Natural killer cell treated with Interleukin-12 subunit alpha and Interleukin-12 subunit beta and Interleukin-15 and Interleukin-18, amount 100 ng/mL, for 72 hours (primary cell): ENCODE data around the gene POLR3E. TPM values are rescaled to one million over a fixed set of nuclear protein-coding genes. Genes with fewer than 3 reads are reported as not detected.

ENCODE experiments used
- ATAC-seq, 2 donors: fragments of 150-1000 bp; cut with Tn5 transposase in 1 of 2; sonication (Bioruptor Pico), chemical (Tn5 transposase) in 1 of 2; 2 replicates each; pipeline ENCODE4 v1.10.0; 2021
- DNase-seq: peaks from one replicate; pipeline ENCODE4 v3.0.0; 2022; ENCODE audit warnings: low spot score
- H3K27ac Mint-ChIP-seq, 2 donors: 1 replicate in 1 of 2; 2 replicates in 1 of 2; pipeline ENCODE4 v1.8.0; 2022; ENCODE audit warnings: mixed read lengths in 2 of 2, mild to moderate bottlenecking in 1 of 2, moderate library complexity in 1 of 2
- H3K27me3 Mint-ChIP-seq, 2 donors: 1 replicate in 1 of 2; 2 replicates in 1 of 2; pipeline ENCODE4 v1.8.0; 2022; ENCODE audit warnings: mixed read lengths in 2 of 2
- H3K36me3 Mint-ChIP-seq: one replicate; pipeline ENCODE4 v1.8.0; 2022; ENCODE audit warnings: mixed read lengths
- H3K4me1 Mint-ChIP-seq, 2 donors: 1 replicate in 1 of 2; 2 replicates in 1 of 2; pipeline ENCODE4 v1.8.0; 2022; ENCODE audit warnings: low read depth in 2 of 2, mixed read lengths in 2 of 2, mild to moderate bottlenecking in 1 of 2
- H3K4me3 Mint-ChIP-seq: one replicate; pipeline ENCODE4 v1.8.0; 2022; ENCODE audit warnings: mixed read lengths
- H3K9me3 Mint-ChIP-seq: 2 replicates; pipeline ENCODE4 v1.8.0; 2022; ENCODE audit warnings: mixed read lengths
- total RNA-seq, 2 donors: library from RNA; stranded (reverse); gene quantifications; one replicate each; pipeline ENCODE4 v1.2.3, GENCODE V29; 2022

The POLR3E gene
- total RNA-seq, 2 donors from 2014 or later = 54.7 to 114 TPM

DNA sequence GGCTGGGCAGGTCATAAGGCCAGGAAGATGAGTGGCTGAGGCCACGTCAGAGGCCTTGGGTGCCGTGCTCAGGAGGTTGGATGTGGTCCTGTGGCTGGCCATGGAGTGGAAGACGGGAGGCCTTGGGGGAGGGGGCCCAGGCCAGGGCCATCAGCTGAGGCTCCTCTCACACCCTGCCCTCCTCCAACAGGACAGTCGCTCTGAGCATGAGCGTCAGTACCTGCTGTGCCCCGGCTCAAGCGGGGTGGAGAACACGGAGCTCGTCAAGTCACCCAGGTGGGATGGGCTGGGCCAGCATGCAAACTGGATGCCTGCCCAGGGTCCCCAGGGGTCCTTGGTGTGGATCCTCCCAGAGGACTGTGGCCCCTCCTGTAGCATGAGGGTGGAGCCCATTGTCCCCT, 19.2 kb downstream of the POLR3E start:
- Mint-ChIP-seq H3K4me3 (no peak overlapping the region), H3K9me3 (no peaks in the 10 kb centered on the region), H3K36me3 (peaks cover 20% of the 10 kb centered on the region), H3K27me3 (no peaks in the 10 kb centered on the region), H3K27ac (no peak overlapping the region), H3K4me1 (peaks cover 0 to 2% of the 10 kb centered on the region in 2 donors)
- DNase-seq (no peak), ATAC-seq (peak; percentile 13 to 37)

DNA sequence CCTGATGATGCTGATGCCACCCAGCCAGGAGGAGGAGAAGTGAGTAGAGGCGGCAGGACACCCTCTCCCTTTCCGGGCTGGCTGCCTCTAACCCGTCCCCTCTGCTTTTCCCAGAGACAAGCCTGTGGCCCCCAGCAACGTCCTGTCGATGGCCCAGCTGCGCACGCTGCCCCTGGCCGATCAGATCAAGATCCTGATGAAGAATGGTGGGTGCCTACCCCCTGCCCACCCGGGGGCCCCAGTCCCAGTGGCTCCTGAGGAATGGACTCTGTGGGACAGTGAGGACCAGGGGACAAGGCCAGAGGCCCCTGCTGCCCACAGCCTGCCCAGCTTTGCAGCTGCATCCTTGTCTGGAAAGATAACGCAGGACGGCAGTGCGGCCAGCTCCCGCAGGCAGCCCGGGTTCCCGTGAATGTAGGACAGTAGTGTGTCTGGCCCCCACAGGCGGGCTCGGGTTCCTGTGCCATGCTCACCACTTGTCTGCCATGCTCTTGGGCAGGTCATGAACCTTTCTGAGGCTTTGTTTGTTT, 19.9 kb downstream of the POLR3E start:
- Mint-ChIP-seq H3K27ac (no peak overlapping the region), H3K4me3 (no peak overlapping the region), H3K4me1 (peaks cover 0 to 2% of the 10 kb centered on the region in 2 donors), H3K9me3 (no peaks in the 10 kb centered on the region), H3K36me3 (peaks cover 15% of the 10 kb centered on the region), H3K27me3 (no peaks in the 10 kb centered on the region)
- DNase-seq = no peak
- ATAC-seq = no peak

DNA sequence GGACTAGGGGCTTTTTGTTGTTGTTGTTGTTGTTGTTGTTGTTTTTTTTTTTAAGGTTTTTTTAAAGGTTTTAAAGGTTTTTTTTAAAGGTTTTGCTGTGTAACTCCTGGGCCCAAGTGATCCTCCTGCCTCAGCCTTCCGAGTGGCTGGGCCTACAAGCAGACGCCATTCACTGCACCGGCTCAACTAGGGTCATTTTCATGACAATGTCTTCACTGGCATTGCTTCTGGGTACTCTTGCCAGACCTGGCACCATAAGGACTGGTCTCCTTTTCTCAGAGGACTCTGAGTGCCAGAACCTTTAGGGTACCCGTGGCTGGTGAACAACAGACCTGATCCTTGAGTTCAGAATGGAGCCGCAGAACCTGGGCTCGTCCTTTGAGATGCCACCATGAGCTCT, 20.4 kb downstream of the POLR3E start:
- no peak for DNase-seq
- Mint-ChIP-seq H3K36me3 (peaks cover 14% of the 10 kb centered on the region), H3K4me1 (peaks cover 0 to 2% of the 10 kb centered on the region in 2 donors), H3K27ac (no peak overlapping the region), H3K27me3 (no peaks in the 10 kb centered on the region), H3K9me3 (no peaks in the 10 kb centered on the region), H3K4me3 (no peak overlapping the region)
- no peak for ATAC-seq

DNA sequence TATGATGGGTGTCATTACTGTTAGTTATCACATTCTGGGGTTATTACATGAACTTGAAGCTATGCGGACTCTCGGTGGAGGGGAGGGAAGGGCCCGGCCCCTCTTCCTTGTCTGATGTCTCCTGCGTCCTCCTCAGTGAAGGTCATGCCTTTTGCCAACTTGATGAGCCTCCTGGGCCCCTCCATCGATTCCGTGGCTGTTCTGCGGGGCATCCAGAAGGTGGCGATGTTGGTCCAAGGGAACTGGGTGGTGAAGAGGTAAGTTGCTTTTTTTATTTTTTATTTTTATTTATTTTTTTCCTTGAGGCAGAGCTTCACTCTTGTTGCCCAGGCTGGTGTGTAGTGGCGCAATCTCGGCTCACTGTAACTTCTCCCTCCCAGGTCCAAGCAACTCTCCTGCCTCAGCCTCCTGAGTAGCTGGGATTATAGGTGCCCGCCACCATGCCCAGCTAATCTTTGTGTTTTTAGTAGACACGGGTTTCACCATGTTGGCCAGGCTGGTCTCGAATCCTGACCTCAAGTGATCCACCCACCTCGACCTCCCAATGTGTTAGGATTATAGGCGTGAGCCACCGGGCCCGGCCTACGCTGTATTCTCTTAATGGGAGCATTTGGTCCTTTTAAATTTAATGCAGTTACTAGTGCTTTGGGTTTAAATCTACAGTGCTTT, 21.6 kb downstream of the POLR3E start:
- DNase-seq (no peak), ATAC-seq (no peak)
- no peaks in the 10 kb centered on the region for H3K9me3 Mint-ChIP-seq
- H3K4me1 Mint-ChIP-seq = peaks cover 0 to 2% of the 10 kb centered on the region in 2 donors
- no peak overlapping the region for H3K4me3 Mint-ChIP-seq
- H3K27me3 Mint-ChIP-seq = no peaks in the 10 kb centered on the region
- H3K36me3 Mint-ChIP-seq = peaks cover 14% of the 10 kb centered on the region
- H3K27ac Mint-ChIP-seq = no peak overlapping the region

DNA sequence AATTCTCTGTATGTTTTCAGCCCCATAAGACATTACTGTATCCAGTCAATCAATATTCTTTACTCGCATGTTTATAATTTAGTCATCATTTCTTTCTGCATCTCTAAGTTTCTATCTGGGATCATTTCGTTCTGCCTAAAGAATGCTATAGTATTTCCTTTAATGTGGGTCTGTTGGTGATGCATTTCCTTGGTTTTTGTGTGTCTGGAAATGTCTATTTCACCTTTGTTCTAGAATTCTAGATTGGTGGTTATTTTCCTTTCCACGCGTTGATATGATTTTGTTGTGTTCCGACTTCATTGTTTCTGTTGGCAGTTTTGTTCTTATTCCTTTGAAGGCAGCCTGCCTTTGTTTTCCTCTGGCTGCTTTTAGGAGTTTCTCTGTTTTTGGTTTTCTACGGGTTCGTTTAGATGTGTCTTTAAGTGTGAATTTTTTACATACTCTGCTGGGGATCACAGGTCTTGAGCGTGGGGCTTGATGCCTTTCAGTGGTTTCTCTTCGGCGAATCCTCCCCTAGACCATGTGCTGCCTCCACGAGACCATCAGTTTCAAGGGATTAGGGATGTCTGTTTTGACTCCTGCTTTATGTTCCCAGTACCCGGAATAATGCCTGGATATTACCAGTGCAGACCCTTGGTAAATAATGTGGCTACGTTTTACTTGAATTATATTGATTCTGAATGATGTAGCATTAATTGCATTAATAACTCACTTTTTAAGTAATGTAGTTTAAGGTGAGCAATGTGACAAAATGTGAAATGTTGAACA, 23.5 kb downstream of the POLR3E start:
- H3K4me1 Mint-ChIP-seq = peaks cover 0 to 4% of the 10 kb centered on the region in 2 donors
- H3K36me3 Mint-ChIP-seq = peaks cover 14% of the 10 kb centered on the region
- H3K27me3 Mint-ChIP-seq = no peaks in the 10 kb centered on the region
- DNase-seq (no peak), ATAC-seq (no peak)
- H3K27ac Mint-ChIP-seq = no peak overlapping the region
- no peaks in the 10 kb centered on the region for H3K9me3 Mint-ChIP-seq
- H3K4me3 Mint-ChIP-seq = no peak overlapping the region

DNA sequence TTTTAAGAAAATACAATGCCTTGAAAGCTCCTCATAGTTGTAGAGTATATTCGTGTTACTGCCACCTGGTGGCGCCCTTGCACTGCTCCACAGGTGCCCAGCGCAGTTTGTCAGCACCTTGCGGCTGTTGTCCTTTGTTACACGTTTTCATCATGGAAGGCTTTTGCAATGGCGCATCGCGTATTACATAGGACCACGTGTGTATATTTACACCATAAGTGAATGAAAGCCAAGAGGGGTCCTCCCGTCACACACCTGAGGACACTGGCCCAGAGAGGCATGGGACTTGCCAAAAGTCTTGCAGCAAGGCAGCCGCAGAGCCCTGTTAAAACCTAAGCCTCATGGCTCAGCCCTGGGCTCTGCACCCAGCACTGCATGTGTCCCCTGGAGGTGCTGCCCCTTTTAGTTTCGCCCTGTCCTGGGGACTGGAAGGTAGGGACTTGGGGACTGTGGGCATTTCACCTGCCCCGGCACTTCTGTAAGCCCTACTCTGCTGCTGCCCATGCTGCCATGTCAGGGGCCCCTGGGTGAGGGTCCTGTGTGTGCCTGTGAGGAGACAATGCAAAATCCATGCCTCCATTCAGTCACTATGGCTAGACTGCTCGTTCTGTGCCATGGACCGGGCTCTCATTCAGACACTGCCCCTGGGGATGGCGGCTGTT, 24.3 kb downstream of the POLR3E start:
- H3K4me1 Mint-ChIP-seq = peaks cover 0 to 4% of the 10 kb centered on the region in 2 donors
- no peak overlapping the region for H3K27ac Mint-ChIP-seq
- H3K9me3 Mint-ChIP-seq = no peaks in the 10 kb centered on the region
- peaks cover 14% of the 10 kb centered on the region for H3K36me3 Mint-ChIP-seq
- peak; percentile 59 to 62 for ATAC-seq
- no peaks in the 10 kb centered on the region for H3K27me3 Mint-ChIP-seq
- H3K4me3 Mint-ChIP-seq = no peak overlapping the region
- DNase-seq = no peak

DNA sequence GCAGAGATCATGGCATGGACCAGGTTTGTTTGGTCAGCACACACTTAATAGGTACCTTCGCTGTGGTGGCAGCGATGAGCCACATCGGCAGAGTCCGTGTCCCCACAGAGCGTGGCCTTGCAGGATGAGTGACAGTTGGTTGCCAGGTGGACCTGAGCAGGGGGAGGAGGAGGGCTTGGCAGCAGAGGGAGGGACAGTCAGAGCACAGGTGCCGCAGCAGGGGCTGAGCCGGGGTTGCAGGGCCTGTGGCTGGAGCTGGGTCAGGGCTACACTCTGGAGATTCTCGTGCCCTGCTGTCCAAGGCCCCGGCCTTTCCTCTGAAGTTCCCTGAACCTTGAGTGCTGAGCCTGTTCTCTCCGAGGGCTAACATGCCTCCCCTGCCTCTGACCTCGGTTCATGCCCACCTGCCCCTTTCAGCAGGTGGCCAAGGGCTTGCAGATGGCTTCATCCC, 24.8 kb downstream of the POLR3E start:
- Mint-ChIP-seq H3K9me3 (no peaks in the 10 kb centered on the region), H3K4me3 (no peak overlapping the region), H3K27ac (no peak overlapping the region), H3K4me1 (peaks cover 0 to 4% of the 10 kb centered on the region in 2 donors), H3K36me3 (peaks cover 14% of the 10 kb centered on the region), H3K27me3 (no peaks in the 10 kb centered on the region)
- no peak for ATAC-seq
- DNase-seq = no peak

DNA sequence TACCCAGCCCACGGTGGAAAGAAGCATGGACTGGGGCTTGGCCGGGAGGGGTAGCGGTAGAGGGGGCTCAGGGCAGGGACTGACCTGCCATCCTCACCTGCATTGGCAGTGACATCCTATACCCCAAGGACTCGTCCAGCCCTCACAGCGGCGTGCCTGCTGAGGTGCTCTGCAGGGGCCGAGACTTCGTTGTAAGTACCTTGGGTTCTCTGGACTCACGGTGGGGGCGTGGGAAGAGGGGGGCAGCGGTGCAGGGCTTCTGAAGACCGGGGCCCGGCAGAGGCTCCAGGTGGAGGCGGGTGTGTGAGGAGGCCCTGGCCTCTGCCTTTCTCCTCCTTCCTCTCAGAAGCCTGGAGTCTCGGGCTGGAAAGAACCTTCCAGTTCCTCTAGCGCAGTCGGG, 25.5 kb downstream of the POLR3E start:
- Mint-ChIP-seq H3K36me3 (peaks cover 14% of the 10 kb centered on the region), H3K27ac (no peak overlapping the region), H3K27me3 (no peaks in the 10 kb centered on the region), H3K4me3 (no peak overlapping the region), H3K4me1 (peaks cover 0 to 4% of the 10 kb centered on the region in 2 donors), H3K9me3 (no peaks in the 10 kb centered on the region)
- no peak for DNase-seq
- peak in 1 of 2 donors; percentile 2 for ATAC-seq

DNA sequence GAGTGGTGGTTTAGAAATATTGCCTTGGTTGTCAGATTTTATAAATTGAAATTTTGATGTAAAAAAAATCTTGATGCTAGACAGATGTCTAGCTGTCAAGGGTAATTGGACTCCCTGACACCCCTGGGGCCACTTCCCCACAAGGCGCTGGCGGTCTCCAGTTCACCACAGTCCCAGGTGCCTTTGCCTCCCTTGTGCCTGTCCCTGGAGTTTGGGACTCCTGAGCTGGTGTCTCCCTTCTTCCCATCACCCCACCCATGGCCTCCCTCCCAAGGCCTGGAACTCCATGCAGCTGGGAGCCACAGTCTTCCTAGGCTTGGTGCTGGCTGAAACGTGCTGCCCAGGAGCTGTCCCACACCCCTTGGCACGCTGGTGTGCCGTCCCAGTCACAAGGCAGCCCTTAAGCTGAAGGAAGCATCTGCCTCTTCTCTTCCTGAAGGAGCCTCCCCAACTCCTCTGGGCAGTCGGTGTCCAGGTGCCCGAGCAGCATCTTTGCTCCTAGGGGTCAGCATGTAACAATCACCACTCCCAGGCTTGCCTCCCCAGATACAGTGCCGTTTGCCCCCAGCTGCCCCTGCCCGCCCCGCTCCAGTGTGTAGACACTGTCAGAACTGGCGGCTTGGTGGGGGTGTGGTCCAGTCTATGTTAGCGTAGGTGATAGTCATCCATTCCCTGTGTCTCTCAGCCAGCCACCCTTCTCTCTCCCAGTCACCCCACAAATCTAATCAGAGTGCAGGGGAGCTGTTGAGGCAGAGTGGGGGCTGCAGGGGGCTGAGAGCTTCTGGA, 26.2 kb downstream of the POLR3E start:
- Mint-ChIP-seq H3K27me3 (no peaks in the 10 kb centered on the region), H3K4me1 (peaks cover 0 to 4% of the 10 kb centered on the region in 2 donors), H3K4me3 (no peak overlapping the region), H3K9me3 (no peaks in the 10 kb centered on the region), H3K27ac (no peak overlapping the region), H3K36me3 (peaks cover 14% of the 10 kb centered on the region)
- DNase-seq (no peak), ATAC-seq (no peak)

DNA sequence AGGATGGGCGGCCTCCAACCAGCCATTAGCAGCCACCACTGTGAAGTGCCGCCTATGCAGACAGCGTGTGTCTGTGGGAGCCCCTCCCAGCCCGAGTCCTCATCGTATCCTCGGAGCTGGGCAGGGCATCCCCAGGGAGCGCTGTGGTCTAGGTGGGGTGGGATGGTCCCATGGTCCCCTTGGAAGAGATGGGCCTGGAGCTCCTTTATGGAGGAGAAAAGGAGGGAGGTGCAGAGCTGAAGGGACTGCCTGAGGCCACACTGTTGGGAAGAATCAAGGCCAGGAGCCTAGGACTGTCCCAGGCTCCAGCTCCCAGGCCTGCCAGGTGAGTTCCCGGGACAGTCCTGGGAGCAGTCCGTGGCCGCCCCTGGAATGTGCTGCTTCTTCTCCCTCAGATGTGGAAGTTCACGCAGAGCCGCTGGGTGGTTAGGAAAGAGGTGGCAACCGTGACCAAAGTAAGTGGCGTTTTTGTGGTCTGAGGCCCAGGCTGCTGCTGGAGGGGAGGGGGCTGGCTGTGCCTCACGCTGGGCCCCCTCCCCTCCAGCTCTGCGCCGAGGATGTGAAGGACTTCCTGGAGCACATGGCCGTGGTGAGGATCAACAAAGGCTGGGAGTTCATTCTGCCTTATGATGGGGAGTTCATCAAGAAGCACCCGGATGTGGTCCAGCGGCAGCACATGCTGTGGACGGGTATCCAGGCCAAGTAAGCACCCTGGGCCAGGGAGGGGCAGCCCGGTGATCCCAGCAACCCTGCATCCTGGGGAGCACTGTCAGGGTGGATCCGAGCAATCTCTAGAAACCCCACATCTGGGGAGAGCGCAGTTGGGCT, 27.0 kb downstream of the POLR3E start:
- DNase-seq (no peak), ATAC-seq (no peak)
- peaks cover 14% of the 10 kb centered on the region for H3K36me3 Mint-ChIP-seq
- no peaks in the 10 kb centered on the region for H3K9me3 Mint-ChIP-seq
- no peaks in the 10 kb centered on the region for H3K27me3 Mint-ChIP-seq
- H3K4me1 Mint-ChIP-seq = peaks cover 0 to 4% of the 10 kb centered on the region in 2 donors
- no peak overlapping the region for H3K4me3 Mint-ChIP-seq
- peak overlapping the region in 1 of 2 donors; percentile 47 for H3K27ac Mint-ChIP-seq

DNA sequence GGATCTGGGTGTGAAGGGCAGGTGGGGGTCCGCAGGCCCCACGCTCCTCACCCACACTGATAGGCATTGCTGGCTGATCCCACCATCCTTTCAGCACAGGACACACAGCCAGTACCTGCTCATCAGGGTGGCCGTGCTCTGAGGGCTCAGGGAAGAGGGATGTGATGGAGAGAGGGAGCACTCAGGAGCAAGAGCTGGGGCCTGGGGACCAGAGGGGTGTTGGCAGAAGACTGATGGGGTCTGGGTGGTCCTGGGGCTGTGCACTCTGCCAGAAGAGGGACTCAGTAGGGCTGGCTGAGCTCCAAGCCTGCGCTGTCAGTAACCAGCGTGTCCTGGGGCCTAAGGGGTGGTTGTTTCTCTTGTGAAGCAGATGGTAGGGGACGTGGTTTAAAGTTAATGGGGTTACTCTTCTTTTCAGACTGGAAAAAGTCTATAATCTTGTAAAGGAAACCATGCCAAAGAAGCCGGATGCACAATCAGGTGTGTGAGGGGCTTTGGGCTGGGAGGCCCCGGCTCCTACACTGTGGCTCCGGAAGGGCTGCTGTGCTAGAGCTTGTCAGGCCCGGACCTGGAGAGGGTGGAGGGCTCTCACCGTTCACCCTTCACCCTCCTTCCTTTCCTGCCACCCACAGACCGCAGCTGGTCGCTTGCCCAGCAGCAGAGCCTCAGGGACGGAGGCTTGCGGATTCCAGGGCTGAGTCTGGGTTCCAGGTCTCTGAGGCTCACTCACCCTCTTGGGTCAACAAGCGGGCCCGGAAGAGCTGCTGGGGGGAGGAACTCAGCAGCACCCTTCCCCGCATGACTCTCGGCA, 27.8 kb downstream of the POLR3E start:
- peak overlapping the region in 1 of 2 donors; percentile 47 for H3K27ac Mint-ChIP-seq
- H3K27me3 Mint-ChIP-seq = no peaks in the 10 kb centered on the region
- no peak for DNase-seq
- ATAC-seq = no peak
- H3K36me3 Mint-ChIP-seq = peaks cover 9% of the 10 kb centered on the region
- peaks cover 0 to 5% of the 10 kb centered on the region in 2 donors for H3K4me1 Mint-ChIP-seq
- H3K4me3 Mint-ChIP-seq = no peak overlapping the region
- no peaks in the 10 kb centered on the region for H3K9me3 Mint-ChIP-seq
